22Rv1 (cell line): Measurements from ENCODE around the gene HOXB7.

Source experiments
- H3K27ac ChIP-seq: fragments of 450-650 bp; 2 replicates; pipeline ENCODE4 v1.5.1; 2017
- ZFX ChIP-seq: fragments of 450-650 bp; IDR thresholded peaks from 2 replicates; pipeline ENCODE4 v1.6.1; 2017; ENCODE audit warnings: antibody characterized with exemption, borderline replicate concordance
- TF ChIP-seq, protein P1 (sequence below): fragments of 450-650 bp; IDR thresholded peaks from 2 replicates; pipeline ENCODE4 v1.5.1; 2017; ENCODE audit warnings: mild to moderate bottlenecking

Gene HOXB7

DNA sequence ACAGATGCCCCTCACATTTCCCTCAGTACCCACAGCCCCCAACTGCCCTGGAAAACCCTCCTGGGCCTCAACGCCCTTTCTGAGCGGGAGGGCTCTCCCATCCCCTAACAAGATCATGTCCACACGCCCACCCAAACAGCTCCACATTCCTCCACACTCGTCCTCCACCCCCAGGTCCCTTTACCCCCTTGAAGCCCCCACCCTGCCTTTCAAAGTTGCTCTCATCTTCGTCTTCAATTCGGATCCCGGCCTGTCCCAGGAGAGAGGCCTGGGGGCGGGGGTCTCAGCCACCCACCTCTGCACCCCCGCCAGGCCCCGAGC, 47.0 kb downstream of the HOXB7 start:
- no peak overlapping the region for H3K27ac ChIP-seq
- TF ChIP-seq ZFX = no peak
- TF ChIP-seq, protein P1, sequence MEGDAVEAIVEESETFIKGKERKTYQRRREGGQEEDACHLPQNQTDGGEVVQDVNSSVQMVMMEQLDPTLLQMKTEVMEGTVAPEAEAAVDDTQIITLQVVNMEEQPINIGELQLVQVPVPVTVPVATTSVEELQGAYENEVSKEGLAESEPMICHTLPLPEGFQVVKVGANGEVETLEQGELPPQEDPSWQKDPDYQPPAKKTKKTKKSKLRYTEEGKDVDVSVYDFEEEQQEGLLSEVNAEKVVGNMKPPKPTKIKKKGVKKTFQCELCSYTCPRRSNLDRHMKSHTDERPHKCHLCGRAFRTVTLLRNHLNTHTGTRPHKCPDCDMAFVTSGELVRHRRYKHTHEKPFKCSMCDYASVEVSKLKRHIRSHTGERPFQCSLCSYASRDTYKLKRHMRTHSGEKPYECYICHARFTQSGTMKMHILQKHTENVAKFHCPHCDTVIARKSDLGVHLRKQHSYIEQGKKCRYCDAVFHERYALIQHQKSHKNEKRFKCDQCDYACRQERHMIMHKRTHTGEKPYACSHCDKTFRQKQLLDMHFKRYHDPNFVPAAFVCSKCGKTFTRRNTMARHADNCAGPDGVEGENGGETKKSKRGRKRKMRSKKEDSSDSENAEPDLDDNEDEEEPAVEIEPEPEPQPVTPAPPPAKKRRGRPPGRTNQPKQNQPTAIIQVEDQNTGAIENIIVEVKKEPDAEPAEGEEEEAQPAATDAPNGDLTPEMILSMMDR = no peak

DNA sequence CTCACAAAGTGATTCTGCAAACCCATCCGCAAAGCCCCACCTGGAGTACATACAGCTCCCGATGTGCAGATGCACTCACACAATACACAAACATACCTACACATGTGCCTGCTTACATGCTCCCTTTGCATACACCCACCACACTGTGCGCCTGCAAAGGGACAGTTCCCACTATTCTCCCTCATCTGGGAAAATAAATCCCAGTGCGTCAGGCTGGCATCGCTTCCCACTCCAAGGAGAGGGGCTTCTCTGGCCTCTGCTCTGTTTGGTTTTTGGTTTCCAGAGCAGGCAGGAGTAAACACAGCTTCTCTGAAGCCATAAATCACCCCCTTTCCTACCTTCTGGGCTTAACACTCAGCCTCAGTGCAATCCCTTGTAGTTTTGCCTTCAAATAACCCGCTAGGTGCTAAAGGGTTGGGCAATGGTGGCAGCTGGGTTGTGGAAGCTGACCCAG, 47.4 kb downstream of the HOXB7 start:
- H3K27ac ChIP-seq = no peak overlapping the region
- TF ChIP-seq, protein P1 = no peak
- no peak for TF ChIP-seq ZFX

DNA sequence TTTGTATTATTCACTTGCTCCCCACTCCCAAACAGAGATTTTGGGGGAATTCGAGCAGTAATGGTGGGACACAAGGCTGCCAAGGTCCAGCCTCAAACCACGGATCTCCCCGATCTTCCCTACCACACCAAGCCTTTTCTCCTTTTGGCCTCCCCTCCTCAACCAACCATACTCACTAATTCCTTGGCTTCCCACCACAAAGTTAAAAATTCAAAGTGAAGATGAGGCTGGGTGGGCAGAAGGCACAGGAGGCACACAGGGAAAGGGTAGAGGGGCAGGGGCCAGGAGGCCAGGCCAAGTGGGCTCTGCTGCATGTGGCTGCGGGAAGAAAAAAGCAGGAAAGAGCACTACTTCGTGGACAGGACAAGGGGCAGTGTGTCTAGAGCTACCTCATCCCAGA, 47.9 kb downstream of the HOXB7 start:
- H3K27ac ChIP-seq = no peak overlapping the region
- TF ChIP-seq ZFX = no peak
- TF ChIP-seq, protein P1 = no peak

DNA sequence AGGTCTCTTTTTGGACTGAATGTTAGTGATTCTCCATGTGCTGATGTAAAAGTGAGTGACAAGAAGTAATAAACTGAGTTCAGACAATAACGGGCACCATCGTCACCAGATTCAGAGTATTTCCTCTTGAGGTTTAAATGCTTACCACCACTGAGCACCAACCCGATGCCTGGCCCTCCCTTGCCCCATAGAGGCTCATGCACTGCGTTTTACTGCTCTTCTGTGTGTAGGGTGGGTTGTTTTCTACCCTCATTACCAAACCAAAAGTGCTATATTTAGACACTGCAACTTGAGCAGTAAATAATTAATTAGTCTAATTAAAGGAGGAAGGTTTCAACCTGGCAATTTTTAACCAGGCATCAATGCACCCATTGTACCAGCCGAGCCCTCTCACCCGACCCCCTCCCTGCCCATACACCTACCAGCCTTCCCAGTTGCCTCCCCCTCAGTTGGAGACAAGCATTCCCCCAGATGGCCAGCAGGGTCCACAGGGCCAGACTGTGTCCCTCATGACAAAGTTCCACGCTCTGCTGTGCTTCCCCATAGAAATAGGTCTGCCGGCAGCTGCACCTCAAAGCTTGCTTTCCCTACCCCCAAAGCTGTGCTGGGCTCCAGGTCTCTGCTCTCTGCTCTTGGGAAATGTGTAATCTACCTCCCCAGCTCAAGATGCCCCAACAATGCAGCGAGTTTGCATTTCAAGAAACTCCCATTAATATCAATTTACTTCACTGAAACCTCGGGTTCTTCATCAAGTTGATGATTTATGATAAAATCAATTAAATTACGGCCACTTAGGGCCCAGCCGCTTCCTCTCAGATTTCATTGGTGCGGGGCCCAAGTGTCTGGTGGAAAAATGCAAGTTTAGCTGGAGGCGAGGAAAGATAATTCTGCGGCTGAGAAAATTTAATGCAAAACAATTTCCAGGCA, 48.7 kb downstream of the HOXB7 start:
- TF ChIP-seq, protein P1 = peak; percentile 21; the same call in 1 of the 2 replicates
- no peak for TF ChIP-seq ZFX
- peak overlapping the region; percentile 52 for H3K27ac ChIP-seq

DNA sequence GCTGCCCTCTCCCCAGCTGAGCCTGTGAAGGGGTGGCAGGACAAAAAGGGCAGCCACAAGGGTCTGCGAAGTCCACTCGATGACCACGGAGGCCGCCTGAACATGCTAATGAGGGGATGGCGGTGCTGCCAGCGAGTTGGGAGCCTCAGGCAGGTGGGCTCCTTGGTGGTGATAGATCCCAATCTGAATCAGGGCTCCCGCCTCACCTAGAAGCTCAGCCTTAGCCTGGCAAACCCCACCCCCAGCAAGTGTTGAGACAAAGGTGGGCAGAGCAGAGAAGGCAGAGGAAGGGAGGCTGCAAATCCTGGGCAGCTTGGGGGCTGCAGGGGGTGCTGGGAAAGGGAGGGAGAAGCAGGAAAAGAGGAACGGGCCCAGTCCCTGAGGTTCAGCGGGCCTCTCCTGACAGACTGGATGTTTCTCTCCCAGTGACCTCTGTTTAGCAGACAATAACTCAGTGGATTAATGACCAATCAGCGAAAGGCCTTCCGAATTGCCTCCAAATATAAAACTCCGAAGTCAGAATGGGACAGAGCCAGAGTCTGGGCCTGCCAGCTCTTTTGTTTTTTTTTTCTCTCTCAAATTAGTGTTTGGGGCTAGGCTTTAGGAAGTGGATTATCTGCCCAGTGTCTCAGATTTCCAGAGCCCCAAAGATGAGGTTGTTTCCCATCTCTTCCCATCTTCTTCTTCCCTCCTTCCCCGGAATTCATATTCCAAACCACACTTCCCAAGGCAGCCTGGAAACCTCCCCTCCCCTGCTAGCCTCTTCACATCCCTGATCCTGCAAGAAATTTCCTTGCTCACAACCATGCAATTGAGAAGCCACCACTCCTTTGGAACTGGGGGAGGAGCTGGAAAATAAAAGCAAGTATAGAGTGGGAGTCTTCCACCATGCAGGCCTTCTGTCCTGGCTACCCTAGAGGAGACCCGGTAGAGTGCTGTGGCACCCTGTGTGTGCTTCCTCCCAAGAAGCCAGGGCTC, 50.7 kb downstream of the HOXB7 start:
- TF ChIP-seq, protein P1 = no peak
- TF ChIP-seq ZFX = no peak

DNA sequence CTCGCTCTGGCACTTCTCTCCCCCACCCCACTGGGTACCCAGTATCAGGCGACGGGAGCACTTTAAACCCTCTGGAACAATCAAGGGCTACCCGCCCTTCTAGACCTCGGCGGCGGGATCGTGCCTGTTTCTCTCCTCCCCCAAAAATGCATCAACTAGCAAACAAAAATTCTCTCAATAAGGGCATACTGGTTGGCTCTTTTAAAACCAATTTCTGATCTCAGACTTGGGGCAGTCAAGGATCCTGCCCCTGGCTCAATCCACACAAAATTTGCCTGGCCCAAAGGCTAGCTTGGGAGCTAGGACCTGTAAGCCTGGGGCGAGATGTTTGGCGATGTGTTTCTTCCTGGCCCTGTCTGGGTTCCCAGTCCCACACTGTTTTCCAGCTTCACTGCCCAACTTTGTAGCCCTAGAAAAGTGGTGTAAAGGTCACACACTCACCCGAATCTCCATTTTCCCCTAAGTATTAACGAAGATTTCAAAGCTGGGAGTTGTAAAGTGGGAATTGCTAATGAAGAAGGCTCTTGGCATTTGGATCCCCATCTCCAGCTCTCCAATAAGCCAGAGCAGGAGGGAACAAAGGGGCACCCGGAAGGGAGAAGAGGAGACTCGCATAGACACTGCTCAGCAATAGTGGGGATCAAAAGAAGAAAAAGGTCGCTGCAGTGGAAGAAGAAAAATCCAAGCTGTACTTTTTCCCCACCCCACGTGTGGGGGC, 51.5 kb downstream of the HOXB7 start:
- TF ChIP-seq, protein P1 = no peak
- no peak for TF ChIP-seq ZFX

More for the DNA sequence above, 50.7 kb downstream of the HOXB7 start:
- no peak overlapping the region for H3K27ac ChIP-seq

More for the DNA sequence above, 51.5 kb downstream of the HOXB7 start:
- H3K27ac ChIP-seq = no peak overlapping the region
